WTC11 (cell line): ENCODE results near the gene ERBB2. TPM values are rescaled to one million over a fixed set of nuclear protein-coding genes. Genes with fewer than 3 reads are reported as not detected.

Source experiments
- ATAC-seq: fragments of 200-7000 bp; cut with Tn5 transposase; 2 replicates; pipeline ENCODE4 v1.10.0; 2021; ENCODE audit warnings: mild to moderate bottlenecking, moderate library complexity
- CTCF ChIA-PET: fragments of 300-600 bp; sonication (Branson Sonifier 250); formaldehyde crosslinking; loops from one replicate; lab custom pipeline; 2021; ENCODE audit warnings: antibody characterized with exemption; lab: Charles Lee
- POLR2A ChIA-PET: fragments of 350-600 bp; sonication (Branson Sonifier 250); formaldehyde crosslinking; loops from one replicate; lab custom pipeline; 2021; ENCODE audit warnings: antibody characterized with exemption; lab: Charles Lee
- DNase-seq: peaks from one replicate; pipeline ENCODE4 v3.0.0; 2021; ENCODE audit warnings: low spot score
- H3K27ac Mint-ChIP-seq: 2 replicates; pipeline ENCODE4 v1.8.0; 2021; ENCODE audit warnings: mixed read lengths
- H3K27me3 Mint-ChIP-seq: 2 replicates; pipeline ENCODE4 v1.8.0; 2021; ENCODE audit warnings: low read depth, mild to moderate bottlenecking, moderate library complexity, mixed read lengths
- H3K36me3 Mint-ChIP-seq: 2 replicates; pipeline ENCODE4 v1.8.0; 2021; ENCODE audit warnings: mixed read lengths
- H3K4me1 Mint-ChIP-seq: 2 replicates; pipeline ENCODE4 v1.8.0; 2022; ENCODE audit warnings: mixed read lengths
- H3K4me3 Mint-ChIP-seq: 2 replicates; pipeline ENCODE4 v1.8.0; 2021; ENCODE audit warnings: mild to moderate bottlenecking, moderate library complexity, mixed read lengths
- H3K9me3 Mint-ChIP-seq: 2 replicates; pipeline ENCODE4 v1.8.0; 2021; ENCODE audit warnings: mixed read lengths
- ELF4 ChIP-seq: sonication (generic); formaldehyde crosslinking; IDR thresholded peaks from 2 replicates; pipeline ENCODE4 v1.8.1; 2022; ENCODE audit warnings: low read depth, mild to moderate bottlenecking, moderate library complexity, missing genetic modification reagents
- FOXJ3 ChIP-seq: sonication (generic); formaldehyde crosslinking; IDR thresholded peaks from 2 replicates; pipeline ENCODE4 v1.9.0; 2021; ENCODE audit warnings: missing genetic modification reagents, mild to moderate bottlenecking, borderline replicate concordance
- FOXP4 ChIP-seq: sonication (generic); formaldehyde crosslinking; IDR thresholded peaks from 2 replicates; pipeline ENCODE4 v1.8.0; 2022; ENCODE audit warnings: mild to moderate bottlenecking, missing genetic modification reagents
- HMGXB4 ChIP-seq: sonication (generic); formaldehyde crosslinking; IDR thresholded peaks from 2 replicates; pipeline ENCODE4 v1.8.1; 2023; ENCODE audit warnings: mild to moderate bottlenecking, moderate library complexity, missing genetic modification reagents
- JAZF1 ChIP-seq: fragments of 250-450 bp; sonication (Bioruptor Pico); IDR thresholded peaks from 2 replicates; pipeline ENCODE4 v1.9.0; 2021; ENCODE audit warnings: moderate library complexity, mild to moderate bottlenecking, inconsistent platforms
- NFYB ChIP-seq: sonication (generic); formaldehyde crosslinking; conservative IDR thresholded peaks from 2 replicates; pipeline ENCODE4 v1.8.0; 2022; ENCODE audit warnings: low read depth, missing genetic modification reagents
- TEAD4 ChIP-seq: sonication (generic); formaldehyde crosslinking; IDR thresholded peaks from 2 replicates; pipeline ENCODE4 v1.8.0; 2022; ENCODE audit warnings: mild to moderate bottlenecking, missing genetic modification reagents
- USF1 ChIP-seq: sonication (generic); formaldehyde crosslinking; IDR thresholded peaks from 2 replicates; pipeline ENCODE4 v1.8.0; 2022; ENCODE audit warnings: mild to moderate bottlenecking, missing genetic modification reagents
- ZSCAN18 ChIP-seq: fragments of 250-450 bp; sonication (Bioruptor Pico); IDR thresholded peaks from 2 replicates; pipeline ENCODE4 v2.1.2; 2022; ENCODE audit warnings: mild to moderate bottlenecking, moderate library complexity
- total RNA-seq: library from RNA; stranded (reverse); gene quantifications from 3 replicates; pipeline ENCODE4 v1.2.3, GENCODE V29; 2021

ERBB2 gene
- total RNA-seq, 1 experiment from 2014 or later, result 209 TPM

GRCh38 chr17:39677542-39678339 is 22.1 kb upstream of the ERBB2 start:
- Mint-ChIP-seq H3K27ac (no peak overlapping the region), H3K9me3 (no peaks in the 10 kb centered on the region), H3K27me3 (no peaks in the 10 kb centered on the region), H3K4me1 (peaks cover 22% of the 10 kb centered on the region), H3K36me3 (peaks cover 5% of the 10 kb centered on the region; the same call in 1 of the 2 replicates), H3K4me3 (no peak overlapping the region)
- TF ChIP-seq NFYB, result no peak
- no peak for TF ChIP-seq FOXP4 (CRISPR knock-in tag)
- POLR2A ChIA-PET, result no interaction called here
- no peak for DNase-seq
- CTCF ChIA-PET, result interaction anchor here (1.0 to 2.9 kb wide), 7 partner anchors 11 to 102 kb away, joined by 3 to 24 read pairs (median 6); partner anchors contain the start of genes PNMT and TCAP
- no peak for ATAC-seq

GRCh38 chr17:39678340-39679116 is 21.3 kb upstream of the ERBB2 start:
- DNase-seq (no peak), ATAC-seq (no peak)
- peaks cover 9% of the 10 kb centered on the region; the same call in 1 of the 2 replicates for H3K36me3 Mint-ChIP-seq
- H3K4me3 Mint-ChIP-seq, result no peak overlapping the region
- no peaks in the 10 kb centered on the region for H3K27me3 Mint-ChIP-seq
- peaks cover 28% of the 10 kb centered on the region for H3K4me1 Mint-ChIP-seq
- no peak overlapping the region for H3K27ac Mint-ChIP-seq
- TF ChIP-seq HMGXB4 (CRISPR knock-in tag), result no peak
- CTCF ChIA-PET, result interaction anchor here (0.6 to 2.9 kb wide), 17 partner anchors 10 to 200 kb away, joined by 3 to 24 read pairs (median 4); partner anchors contain the start of genes PGAP3, PNMT and TCAP
- no peaks in the 10 kb centered on the region for H3K9me3 Mint-ChIP-seq
- POLR2A ChIA-PET, result interaction anchor here (1.3 kb wide), 1 partner anchor 9 kb away, joined by 3 read pairs; the partner anchor contains the start of gene PGAP3

GRCh38 chr17:39679521-39680192 is 20.2 kb upstream of the ERBB2 start:
- DNase-seq, result no peak
- H3K4me3 Mint-ChIP-seq, result no peak overlapping the region
- TF ChIP-seq USF1 (CRISPR knock-in tag) (no peak), ZSCAN18 (CRISPR knock-in tag) (no peak), ELF4 (no peak), FOXP4 (CRISPR knock-in tag) (no peak), FOXJ3 (CRISPR knock-in tag) (no peak), JAZF1 (CRISPR knock-in tag) (no peak), TEAD4 (CRISPR knock-in tag) (no peak)
- TF ChIP-seq, all 79 proteins: peak for 0
- ChIA-PET CTCF (interaction anchor here (0.6 to 2.9 kb wide), 18 partner anchors 9 to 201 kb away, joined by 3 to 24 read pairs (median 4); partner anchors contain the start of genes ERBB2, PGAP3, PNMT and TCAP), POLR2A (interaction anchor here (1.3 kb wide), 1 partner anchor 8 kb away, joined by 3 read pairs; the partner anchor contains the start of gene PGAP3)
- no peaks in the 10 kb centered on the region for H3K9me3 Mint-ChIP-seq
- peak overlapping the region; percentile 68 for H3K27ac Mint-ChIP-seq
- H3K36me3 Mint-ChIP-seq, result peaks cover 9% of the 10 kb centered on the region
- no peak for ATAC-seq
- peaks cover 29% of the 10 kb centered on the region for H3K4me1 Mint-ChIP-seq
- H3K27me3 Mint-ChIP-seq, result no peaks in the 10 kb centered on the region
